GM21526 (cell line): ENCODE data around the gene PLEKHG7.
"Not testable (repeated sequence)": the region's sequence is repeated elsewhere in the genome, so short reads cannot be mapped to it uniquely, and the experiment has no call there.

Experiments
- ATAC-seq: cut with Tn5 transposase; IDR thresholded peaks from one replicate; pipeline ENCODE4 v1.9.1; 2021; ENCODE audit warnings: moderate library complexity; ENCODE audit not compliant: unreplicated experiment, low FRiP score

PLEKHG7 gene

GRCh38 chr12:92745856-92746550, 43.2 kb downstream of the PLEKHG7 start:
- ATAC-seq: no peak

- ATAC-seq: no peak
Measured at GRCh38 chr12:92747151-92747550, 44.4 kb downstream of the PLEKHG7 start.

GRCh38 chr12:92749691-92750090, 46.9 kb downstream of the PLEKHG7 start:
- not testable (repeated sequence) for ATAC-seq

- ATAC-seq: no peak
Measured at GRCh38 chr12:92753976-92754885, 51.4 kb downstream of the PLEKHG7 start.

GRCh38 chr12:92756898-92757596, 54.3 kb downstream of the PLEKHG7 start:
- ATAC-seq: no peak

- peak; percentile 61 for ATAC-seq
Measured at GRCh38 chr12:92757597-92758121, 54.9 kb downstream of the PLEKHG7 start.

GRCh38 chr12:92759634-92760268, 57.0 kb downstream of the PLEKHG7 start:
- ATAC-seq: no peak

GRCh38 chr12:92762773-92763172, 60.0 kb downstream of the PLEKHG7 start:
- no peak for ATAC-seq

- no peak for ATAC-seq
Measured at GRCh38 chr12:92764831-92765230, 62.0 kb downstream of the PLEKHG7 start.

GRCh38 chr12:92765871-92766270, 63.1 kb downstream of the PLEKHG7 start:
- ATAC-seq: no peak

GRCh38 chr12:92769124-92769901, 66.5 kb downstream of the PLEKHG7 start:
- peak; percentile 77 for ATAC-seq

GRCh38 chr12:92771001-92771400, 68.2 kb downstream of the PLEKHG7 start:
- ATAC-seq: no peak

GRCh38 chr12:92775416-92775815, 72.6 kb downstream of the PLEKHG7 start:
- no peak for ATAC-seq

GRCh38 chr12:92778525-92778924, 75.7 kb downstream of the PLEKHG7 start:
- no peak for ATAC-seq

- ATAC-seq: no peak
Measured at GRCh38 chr12:92779902-92780301, 77.1 kb downstream of the PLEKHG7 start.

GRCh38 chr12:92784356-92784755, 81.6 kb downstream of the PLEKHG7 start:
- no peak for ATAC-seq

GRCh38 chr12:92784797-92785562, 82.2 kb downstream of the PLEKHG7 start:
- ATAC-seq: peak; percentile 96

GRCh38 chr12:92785563-92785950, 82.8 kb downstream of the PLEKHG7 start:
- ATAC-seq: no peak

- no peak for ATAC-seq
Measured at GRCh38 chr12:92786045-92786444, 83.3 kb downstream of the PLEKHG7 start.
